GM23248 (cell line): ENCODE measurements around the gene CCR1. TPM values are rescaled to one million over a fixed set of nuclear protein-coding genes. Genes with fewer than 3 reads are reported as not detected.
"Not testable (repeated sequence)": the region's sequence is repeated elsewhere in the genome, so short reads cannot be mapped to it uniquely, and the experiment has no call there.

Experiments used
- DNase-seq: peaks from one replicate; pipeline ENCODE4 v3.0.0-alpha.2; 2015
- H2AFZ ChIP-seq: fragments of 200-600 bp; sonication (generic); 2 replicates; pipeline ENCODE4 v1.6.1; 2016; ENCODE audit warnings: antibody characterized with exemption
- H3F3A ChIP-seq: fragments of 200-600 bp; sonication (generic); 2 replicates; pipeline ENCODE4 v1.6.1; 2016; ENCODE audit warnings: mild to moderate bottlenecking, antibody characterized with exemption, mixed run types; ENCODE audit not compliant: insufficient read depth
- H3K27ac ChIP-seq: fragments of 200-600 bp; sonication (generic); 2 replicates; pipeline ENCODE4 v1.5.1; 2016; ENCODE audit warnings: mild to moderate bottlenecking
- H3K27me3 ChIP-seq: fragments of 200-600 bp; sonication (generic); replicated peaks from 2 replicates; pipeline ENCODE4 v1.6.1; 2016; ENCODE audit warnings: mild to moderate bottlenecking; ENCODE audit not compliant: insufficient read depth
- H3K36me3 ChIP-seq: fragments of 200-600 bp; sonication (generic); 2 replicates; pipeline ENCODE4 v1.6.1; 2016; ENCODE audit warnings: low read depth, mild to moderate bottlenecking
- H3K4me1 ChIP-seq: fragments of 200-600 bp; sonication (generic); 2 replicates; pipeline ENCODE4 v1.6.1; 2016; ENCODE audit warnings: mild to moderate bottlenecking; ENCODE audit not compliant: insufficient read depth
- H3K4me2 ChIP-seq: fragments of 200-600 bp; sonication (generic); one replicate; pipeline ENCODE4 v1.6.1; 2016; ENCODE audit warnings: mild to moderate bottlenecking; ENCODE audit not compliant: unreplicated experiment
- H3K4me3 ChIP-seq: fragments of 200-600 bp; sonication (generic); 2 replicates; pipeline ENCODE4 v1.5.1; 2016; ENCODE audit warnings: mild to moderate bottlenecking
- H3K79me2 ChIP-seq: fragments of 200-600 bp; sonication (generic); 2 replicates; pipeline ENCODE4 v1.6.1; 2016; ENCODE audit warnings: mild to moderate bottlenecking; ENCODE audit not compliant: insufficient read depth
- H3K9ac ChIP-seq: fragments of 200-600 bp; sonication (generic); 2 replicates; pipeline ENCODE4 v1.6.1; 2016; ENCODE audit warnings: mild to moderate bottlenecking
- H3K9me2 ChIP-seq: fragments of 200-600 bp; sonication (generic); 2 replicates; pipeline ENCODE4 v1.6.1; 2016; ENCODE audit warnings: mixed run types, mild to moderate bottlenecking, moderate library complexity; ENCODE audit not compliant: insufficient read depth
- H3K9me3 ChIP-seq: fragments of 200-600 bp; sonication (generic); one replicate; pipeline ENCODE4 v1.6.1; 2017; ENCODE audit warnings: low read depth
- H4K20me1 ChIP-seq: fragments of 200-600 bp; sonication (generic); 2 replicates; pipeline ENCODE4 v1.6.0; 2016; ENCODE audit not compliant: insufficient read depth
- EZH2 ChIP-seq: fragments of 200-600 bp; sonication (generic); IDR thresholded peaks from 2 replicates; pipeline ENCODE4 v1.6.1; 2018; ENCODE audit warnings: antibody characterized with exemption, mild to moderate bottlenecking; ENCODE audit not compliant: insufficient read depth, poor library complexity, severe bottlenecking
- EZH2phosphoT487 ChIP-seq: fragments of 200-600 bp; sonication (generic); IDR thresholded peaks from 2 replicates; pipeline ENCODE4 v1.6.1; 2018; ENCODE audit warnings: antibody characterized with exemption, moderate library complexity, mild to moderate bottlenecking, low read depth; ENCODE audit not compliant: insufficient read depth
- WGBS, 2 experiments: methylation state at CpG; one replicate each; pipeline ENCODE4 v1.1.6; 2015 to 2017; ENCODE audit warnings: low lambda C conversion rate in 2 of 2, low coverage in 1 of 2; ENCODE audit errors: missing lambda C conversion rate in 2 of 2; 5-methylcytosine and 5-hydroxymethylcytosine counted together
- in situ Hi-C: fragments of 300-500 bp; cut with MboI; formaldehyde crosslinking; loops from 2 replicates; pipeline ENCODE4 v1.15.0; 2020
- polyA plus RNA-seq: library from polyadenylated mRNA; unstranded; fragments of >200 nt; fragmentation: Nextera tagmentation; extraction: Ambion mirVana; gene quantifications from 2 replicates; pipeline ENCODE4 v1.2.1, GENCODE V29; 2016
- total RNA-seq: library from RNA; depleted of rRNA; stranded (reverse); fragments of >200 nt; shearing (Covaris generic); gene quantifications from 2 replicates; pipeline ENCODE4 v1.2.3, GENCODE V29; 2014

The CCR1 gene
- total and polyA plus RNA-seq, 2 experiments from 2014 or later, result not detected

- Histone ChIP-seq H3K4me1 (peaks cover 10% of the 10 kb centered on the region), H3K79me2 (no peaks in the 10 kb centered on the region), H3K9me3 (no peaks in the 10 kb centered on the region), H3K9me2 (no peaks in the 10 kb centered on the region), H3K27me3 (peaks cover 15% of the 10 kb centered on the region), H3K4me3 (no peak overlapping the region), H3K36me3 (no peaks in the 10 kb centered on the region), H3F3A (no peaks in the 10 kb centered on the region), H3K9ac (no peak overlapping the region), H3K27ac (no peak overlapping the region), H4K20me1 (no peaks in the 10 kb centered on the region), H3K4me2 (no peak overlapping the region), H2AFZ (no peak overlapping the region)
- in situ Hi-C loops, result no loop called here
- DNase-seq, result no peak
- TF ChIP-seq EZH2 (no peak), EZH2phosphoT487 (no peak)
- WGBS, 2 experiments, result 72 to 78% methylated on average over 6 of the region's 6 CpGs
Observed at GRCh38 chr3:46212101-46212500, 4.0 kb upstream of the CCR1 start.

GRCh38 chr3:46209746-46210470 is 1.8 kb upstream of the CCR1 start:
- no peak overlapping the region for H3K9ac ChIP-seq
- in situ Hi-C loops, result no loop called here
- 36 to 40% methylated on average over 3 of the region's 3 CpGs for WGBS, 2 experiments
- no peak overlapping the region for H3K4me3 ChIP-seq
- peak; percentile 74 for DNase-seq
- TF ChIP-seq EZH2phosphoT487 (no peak), EZH2 (no peak)
- H3K9me2 ChIP-seq, result no peaks in the 10 kb centered on the region
- no peak overlapping the region for H3K27ac ChIP-seq
- peaks cover 10% of the 10 kb centered on the region for H3K4me1 ChIP-seq
- H3K27me3 ChIP-seq, result peaks cover 18% of the 10 kb centered on the region
- no peaks in the 10 kb centered on the region for H3K9me3 ChIP-seq
- no peaks in the 10 kb centered on the region for H3K79me2 ChIP-seq
- no peak overlapping the region for H3K4me2 ChIP-seq
- no peaks in the 10 kb centered on the region for H4K20me1 ChIP-seq
- H2AFZ ChIP-seq, result no peak overlapping the region
- no peaks in the 10 kb centered on the region for H3K36me3 ChIP-seq
- no peaks in the 10 kb centered on the region for H3F3A ChIP-seq

- Histone ChIP-seq H3K27ac (no peak overlapping the region), H2AFZ (no peak overlapping the region), H3K4me2 (no peak overlapping the region), H3K4me1 (peaks cover 10% of the 10 kb centered on the region), H4K20me1 (no peaks in the 10 kb centered on the region), H3K79me2 (no peaks in the 10 kb centered on the region), H3K27me3 (peaks cover 9% of the 10 kb centered on the region), H3K36me3 (no peaks in the 10 kb centered on the region), H3K4me3 (no peak overlapping the region), H3F3A (no peaks in the 10 kb centered on the region), H3K9ac (no peak overlapping the region), H3K9me3 (no peaks in the 10 kb centered on the region), H3K9me2 (no peaks in the 10 kb centered on the region)
- TF ChIP-seq EZH2phosphoT487, result no peak
- in situ Hi-C loops, result no loop called here
- WGBS, 2 experiments, result 65 to 71% methylated on average over 2 of the region's 2 CpGs
- DNase-seq, result no peak
Observed at GRCh38 chr3:46209053-46209452, 940 bp upstream of the CCR1 start.

DNA sequence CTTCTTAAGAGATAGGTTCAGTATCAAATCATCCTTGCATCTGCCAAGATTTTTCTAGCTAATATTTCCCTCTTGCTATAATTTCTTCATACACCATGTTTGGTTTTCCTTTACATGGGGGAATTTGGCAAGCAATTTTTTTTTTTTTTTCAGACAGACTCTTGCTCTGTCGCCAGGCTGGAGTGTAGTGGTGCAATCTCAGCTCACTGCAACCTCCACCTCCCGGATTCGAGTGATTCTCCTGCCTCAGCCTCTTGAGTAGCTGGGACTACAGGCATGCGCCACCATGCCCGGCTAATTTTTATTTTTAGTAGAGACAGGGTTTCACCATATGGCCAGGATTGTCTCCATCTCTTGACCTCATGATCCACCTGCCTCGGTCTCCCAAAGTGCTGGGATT is 599 bp downstream of the CCR1 start:
- H2AFZ ChIP-seq, H3K27ac ChIP-seq, in situ Hi-C loops, H3K9ac ChIP-seq, H3K4me1 ChIP-seq, H3K9me2 ChIP-seq, H3F3A ChIP-seq, H3K9me3 ChIP-seq, DNase-seq, H4K20me1 ChIP-seq, H3K4me3 ChIP-seq, H3K79me2 ChIP-seq, H3K4me2 ChIP-seq, H3K36me3 ChIP-seq, H3K27me3 ChIP-seq: not testable (repeated sequence)
- WGBS, 2 experiments, result 85 to 87% methylated on average over 6 of the region's 6 CpGs
